ENCODE results near the gene PTPN9. TPM values are rescaled to one million over a fixed set of nuclear protein-coding genes. Genes with fewer than 3 reads are reported as not detected.
"Not testable (repeated sequence)": the region's sequence is repeated elsewhere in the genome, so short reads cannot be mapped to it uniquely, and the experiment has no call there.

Gene PTPN9
- total RNA-seq, 1 donor from 2014 or later = 22.9 TPM

- DNase-seq = not testable (repeated sequence)
Observed at GRCh38 chr15:75582943-75583342, 3.8 kb upstream of the PTPN9 start.

GRCh38 chr15:75578173-75578947 lies 755 bp downstream of the PTPN9 start:
- DNase-seq = peak; percentile 37

- DNase-seq = peak; percentile 18
Observed at GRCh38 chr15:75577401-75578172, 1.5 kb downstream of the PTPN9 start.

- DNase-seq = no peak
Observed at GRCh38 chr15:75573648-75574384, 5.3 kb downstream of the PTPN9 start.

DNA sequence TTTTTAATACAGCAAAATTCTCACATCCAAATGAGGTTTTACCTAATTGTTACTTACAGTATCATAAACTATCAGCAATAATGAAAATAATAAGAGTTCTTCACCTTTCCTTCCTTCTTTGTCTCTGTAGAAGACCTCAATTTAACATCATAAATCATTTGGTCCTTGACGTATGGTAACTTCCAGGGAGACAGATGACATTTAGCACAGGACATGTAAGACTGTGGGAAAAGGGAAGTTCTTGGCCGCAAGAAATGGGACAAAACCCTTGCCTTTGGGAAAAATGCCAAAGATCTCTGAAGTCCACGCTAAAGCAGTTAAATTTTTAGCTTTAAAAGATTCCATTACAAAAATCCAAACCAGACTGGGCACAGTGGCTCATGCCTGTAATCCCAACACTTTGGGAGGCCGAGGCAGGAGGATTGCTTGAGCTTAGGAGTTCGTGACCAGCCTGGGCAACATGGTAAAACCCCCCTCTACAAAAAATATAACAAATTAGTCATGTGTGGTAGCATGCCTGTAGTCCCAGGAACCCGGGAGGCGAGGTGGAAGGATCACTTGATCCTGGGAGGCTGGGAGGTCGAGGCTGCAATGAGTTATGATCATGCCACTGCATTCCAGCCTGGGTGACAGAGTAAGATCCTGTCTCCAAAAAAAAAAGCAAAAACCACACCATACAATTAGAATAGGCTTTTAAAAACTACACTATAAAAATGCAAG lies 8.8 kb downstream of the PTPN9 start:
- DNase-seq = no peak

GRCh38 chr15:75565062-75565970 lies 13.8 kb downstream of the PTPN9 start:
- DNase-seq = no peak

DNA sequence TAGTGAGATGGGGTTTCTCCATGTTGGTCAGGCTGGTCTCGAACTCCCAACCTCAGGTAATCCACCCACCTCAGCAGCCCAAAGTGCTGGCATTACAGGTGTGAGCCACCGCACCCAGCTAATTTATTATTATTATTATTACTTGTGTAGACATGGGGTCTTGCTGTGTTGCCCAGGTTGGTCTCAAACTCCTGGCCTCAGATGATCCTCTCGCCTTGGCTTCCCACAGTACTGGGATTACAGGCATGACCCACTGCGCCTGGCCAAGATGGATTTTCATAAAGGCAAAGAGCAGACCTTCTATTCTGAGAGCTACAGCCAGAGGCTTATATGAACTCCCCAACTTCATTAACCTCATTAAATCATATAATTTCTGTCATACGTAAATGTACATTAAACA lies 17.2 kb downstream of the PTPN9 start:
- no peak for DNase-seq

DNA sequence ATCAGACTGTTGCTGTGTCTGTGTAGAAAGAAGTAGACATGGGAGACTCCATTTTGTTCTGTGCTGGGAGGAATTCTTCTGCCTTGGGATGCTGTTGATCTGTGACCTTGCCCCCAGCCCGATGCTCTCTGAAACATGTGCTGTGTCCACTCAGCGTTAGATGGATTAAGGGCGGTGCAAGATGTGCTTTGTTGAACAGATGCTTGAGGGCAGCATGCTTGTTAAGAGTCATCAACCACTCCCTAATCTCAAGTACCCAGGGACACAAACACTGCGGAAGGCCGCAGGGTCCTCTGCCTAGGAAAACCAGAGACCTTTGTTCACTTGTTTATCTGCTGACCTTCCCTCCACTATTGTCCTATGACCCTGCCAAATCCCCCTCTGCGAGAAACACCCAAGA lies 19.8 kb downstream of the PTPN9 start:
- DNase-seq = not testable (repeated sequence)

DNA sequence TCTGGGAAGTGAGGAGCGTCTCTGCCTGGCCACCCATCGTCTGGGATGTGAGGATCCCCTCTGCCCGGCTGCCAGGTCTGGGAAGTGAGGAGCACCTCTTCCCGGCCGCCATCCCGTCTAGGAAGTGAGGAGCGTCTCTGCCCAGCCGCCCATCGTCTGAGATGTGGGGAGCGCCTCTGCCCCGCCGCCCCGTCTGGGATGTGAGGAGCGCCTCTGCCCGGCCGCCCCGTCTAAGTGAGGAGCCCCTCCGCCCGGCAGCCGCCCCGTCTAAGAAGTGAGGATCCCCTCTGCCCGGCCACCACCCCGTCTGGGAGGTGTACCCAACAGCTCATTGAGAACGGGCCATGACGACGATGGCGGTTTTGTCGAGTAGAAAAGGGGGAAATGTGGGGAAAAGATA lies 20.2 kb downstream of the PTPN9 start:
- DNase-seq = not testable (repeated sequence)

DNA sequence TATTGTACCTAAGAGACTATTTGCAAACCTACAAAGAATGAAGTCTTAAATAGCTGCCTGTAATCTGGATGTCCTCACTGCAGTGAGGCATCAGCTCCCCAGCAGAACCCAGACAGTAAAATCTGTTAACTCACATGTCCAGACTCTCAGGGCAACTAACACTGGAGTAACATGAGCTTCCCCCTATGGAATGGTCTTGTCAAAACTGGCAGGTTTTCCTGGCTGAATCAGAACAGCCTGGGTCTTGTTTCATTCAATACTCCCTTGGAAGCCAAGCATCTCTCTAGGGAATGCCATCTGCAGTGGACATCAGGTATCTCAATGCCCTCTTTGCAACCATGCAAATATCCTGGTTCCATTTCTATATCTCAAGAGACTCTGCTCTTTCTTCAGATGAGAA lies 24.4 kb downstream of the PTPN9 start:
- DNase-seq = peak; percentile 38

DNA sequence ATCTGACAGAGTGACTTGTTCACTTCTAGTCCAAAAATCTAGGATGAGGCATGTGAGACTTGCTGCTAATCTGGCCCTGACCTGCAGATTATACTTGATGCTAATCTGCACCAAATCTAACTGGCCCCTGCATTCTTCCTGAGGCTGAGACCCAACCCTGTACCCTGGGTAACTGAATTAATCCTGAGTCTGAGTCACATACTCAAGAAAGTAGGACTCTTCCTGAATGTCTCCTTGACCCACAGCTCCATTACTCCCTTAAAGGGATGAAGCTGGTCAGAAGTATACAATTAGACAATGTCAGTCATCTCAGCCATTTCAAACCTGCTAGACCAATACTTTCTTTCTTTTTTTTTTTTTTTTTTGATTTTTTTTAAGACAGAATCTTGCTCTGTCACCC lies 25.5 kb downstream of the PTPN9 start:
- DNase-seq = no peak

DNA sequence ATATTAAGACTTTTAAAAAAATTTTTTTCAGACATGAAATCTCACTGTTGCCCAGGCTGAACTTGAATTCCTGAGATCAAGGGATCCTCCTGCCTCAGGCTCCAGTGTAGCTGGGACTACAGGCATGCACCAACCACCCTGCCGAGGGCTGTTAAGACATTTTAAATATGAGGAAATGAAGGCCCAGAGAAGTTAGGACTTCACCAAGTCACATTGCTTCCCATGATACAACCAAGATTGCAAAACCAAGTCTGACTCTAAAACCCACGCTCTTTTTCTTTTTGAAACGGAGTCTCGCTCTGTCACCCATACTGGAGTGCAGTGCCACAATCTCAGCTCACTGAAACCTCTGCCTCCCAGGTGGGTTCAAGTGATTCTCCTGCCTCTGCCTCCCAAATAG lies 28.0 kb downstream of the PTPN9 start:
- no peak for DNase-seq

DNA sequence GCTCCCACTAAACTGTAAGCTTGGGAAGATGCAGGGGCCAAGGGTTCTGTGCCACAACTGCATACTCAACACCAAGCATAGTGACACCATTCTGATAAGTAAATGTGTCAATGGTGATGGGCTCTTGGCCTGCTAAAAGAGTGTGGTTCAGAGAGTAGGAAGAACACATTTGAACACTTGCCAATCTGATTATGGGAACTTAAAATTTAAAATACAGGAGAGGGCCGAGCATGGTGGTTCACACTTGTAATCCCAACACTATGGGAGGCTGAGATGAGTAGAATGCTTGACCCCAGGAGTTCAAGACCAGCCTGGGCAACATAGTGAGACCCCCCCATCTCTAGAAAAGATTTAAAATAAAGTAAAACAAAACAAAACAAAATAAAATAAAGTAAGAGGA lies 34.1 kb downstream of the PTPN9 start:
- DNase-seq = no peak

DNA sequence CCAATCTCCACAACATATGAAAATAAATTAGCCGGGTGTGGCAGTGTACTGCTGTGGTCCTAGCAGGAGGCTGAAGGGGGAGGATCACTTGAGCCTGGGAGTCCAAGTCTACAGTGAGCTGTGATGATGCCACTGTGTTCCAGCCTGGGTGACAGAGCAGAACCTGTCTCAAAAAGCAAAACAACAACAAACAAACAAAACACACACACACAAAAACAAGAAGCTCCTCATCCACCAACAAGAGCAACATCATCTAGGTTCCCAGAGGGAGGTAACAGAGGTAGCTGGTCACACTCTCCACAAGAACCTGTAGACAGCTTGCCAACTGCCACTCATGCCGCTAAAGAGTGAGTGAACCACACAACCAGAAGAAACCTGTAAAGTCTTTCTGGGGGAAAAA lies 34.8 kb downstream of the PTPN9 start:
- no peak for DNase-seq

GRCh38 chr15:75542949-75543545 lies 36.1 kb downstream of the PTPN9 start:
- DNase-seq = not testable (repeated sequence)

GRCh38 chr15:75542386-75542797 lies 36.7 kb downstream of the PTPN9 start:
- no peak for DNase-seq

DNA sequence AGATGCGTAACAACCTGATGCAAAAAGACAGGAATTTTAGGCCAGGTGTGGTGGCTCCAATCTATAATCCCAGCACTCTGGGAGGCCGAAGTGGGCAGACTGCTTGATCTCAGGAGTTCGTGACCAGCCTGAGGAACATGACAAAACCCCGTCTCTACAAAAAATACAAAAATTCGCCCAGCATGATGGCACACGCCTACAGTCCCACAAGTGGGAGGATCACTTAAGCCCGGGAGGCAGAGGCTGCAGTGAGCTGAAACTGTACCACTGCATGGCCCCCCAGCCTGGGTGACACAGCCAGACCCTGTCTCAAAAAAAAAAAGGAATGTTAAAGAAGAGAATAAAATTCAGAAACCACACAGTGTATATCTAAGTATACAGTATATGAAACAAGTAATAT lies 40.7 kb downstream of the PTPN9 start:
- no peak for DNase-seq

DNA sequence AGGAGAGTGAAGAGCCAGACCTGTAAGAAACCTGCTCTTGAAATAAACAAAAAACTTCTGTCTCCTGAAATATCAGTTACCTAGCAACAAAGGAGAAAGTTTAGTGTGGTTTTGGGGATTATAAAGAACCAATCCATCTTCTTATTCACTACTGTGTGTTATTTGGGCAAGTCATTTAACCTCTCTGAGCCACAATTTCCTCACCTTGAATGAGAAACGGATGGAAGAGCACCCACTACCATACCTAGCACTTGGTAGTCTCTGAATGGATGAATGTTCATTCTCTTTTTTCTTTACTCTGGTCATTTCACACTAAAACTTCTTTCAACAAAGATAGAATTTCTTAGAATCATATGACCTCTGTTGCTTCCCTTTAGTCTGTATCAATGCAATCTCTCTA lies 45.2 kb downstream of the PTPN9 start:
- DNase-seq = no peak

GRCh38 chr15:75532413-75533250 lies 46.5 kb downstream of the PTPN9 start:
- DNase-seq = peak; percentile 47

- peak; percentile 83 for DNase-seq
Observed at GRCh38 chr15:75531041-75531450, 48.1 kb downstream of the PTPN9 start.
